Liver (tissue), 9 donors: ENCODE data around the gene CIBAR2. TPM values are rescaled to one million over a fixed set of nuclear protein-coding genes. Genes with fewer than 3 reads are reported as not detected.

Experiments used
- DNase-seq: peaks from one replicate; pipeline ENCODE4 v3.0.0-alpha.2; 2017; ENCODE audit warnings: low spot score
- H3K27ac ChIP-seq, 2 donors: one replicate each; pipeline ENCODE4 v1.7.0; 2013; ENCODE audit warnings: inconsistent platforms in 2 of 2, low read length in 2 of 2, control low read depth in 1 of 2, low read depth in 1 of 2, mild to moderate bottlenecking in 1 of 2
- H3K27me3 ChIP-seq, 4 donors: one replicate each; pipeline versions ENCODE4 v1.6.1 to v1.7.0; 2013; ENCODE audit warnings: low read length in 3 of 4, inconsistent platforms in 1 of 4, mild to moderate bottlenecking in 1 of 4, moderate library complexity in 1 of 4; ENCODE audit not compliant: control insufficient read depth in 4 of 4, insufficient read depth in 4 of 4
- H3K36me3 ChIP-seq, 4 donors: one replicate each; pipeline versions ENCODE4 v1.6.1 to v1.7.0; 2013; ENCODE audit warnings: low read length in 3 of 4, mild to moderate bottlenecking in 3 of 4, low read depth in 1 of 4, moderate library complexity in 1 of 4; ENCODE audit not compliant: control insufficient read depth in 4 of 4, insufficient read depth in 3 of 4
- H3K4me1 ChIP-seq, 4 donors: one replicate each; pipeline versions ENCODE4 v1.6.1 to v1.7.0; 2013; ENCODE audit warnings: low read length in 3 of 4, mild to moderate bottlenecking in 3 of 4, moderate library complexity in 1 of 4; ENCODE audit not compliant: control insufficient read depth in 4 of 4, insufficient read depth in 4 of 4
- H3K4me3 ChIP-seq, 3 donors: one replicate each; pipeline versions ENCODE4 v1.6.1 to v1.7.0; 2013; ENCODE audit warnings: low read length in 3 of 3, control low read depth in 1 of 3, low read depth in 1 of 3, mild to moderate bottlenecking in 1 of 3
- H3K9ac ChIP-seq, 2 donors: one replicate each; pipeline ENCODE4 v1.7.0; 2013; ENCODE audit warnings: low read length in 2 of 2, mild to moderate bottlenecking in 2 of 2, moderate library complexity in 2 of 2, control low read depth in 1 of 2, low read depth in 1 of 2
- H3K9me3 ChIP-seq, 4 donors: one replicate each; pipeline versions ENCODE4 v1.6.1 to v1.7.0; 2013; ENCODE audit warnings: low read length in 3 of 4; ENCODE audit not compliant: control insufficient read depth in 4 of 4
- EGR1 ChIP-seq, 2 donors: IDR thresholded peaks; 2 replicates each; pipeline ENCODE4 v1.6.1; 2016 to 2018; ENCODE audit warnings: antibody characterized with exemption in 2 of 2, low read depth in 2 of 2
- FOXA1 ChIP-seq: IDR thresholded peaks from 2 replicates; pipeline ENCODE4 v1.6.1; 2016; ENCODE audit warnings: antibody characterized with exemption
- FOXA2 ChIP-seq: IDR thresholded peaks from 2 replicates; pipeline ENCODE4 v1.6.1; 2016; ENCODE audit warnings: antibody characterized with exemption
- GABPA ChIP-seq, 2 donors: IDR thresholded peaks in 1 of 2; conservative IDR thresholded peaks in 1 of 2; 2 replicates each; pipeline ENCODE4 v1.6.1; 2016; ENCODE audit warnings: antibody characterized with exemption in 2 of 2, mild to moderate bottlenecking in 1 of 2, moderate library complexity in 1 of 2
- HNF4A ChIP-seq, 2 donors: conservative IDR thresholded peaks; 2 replicates each; pipeline ENCODE4 v1.6.1; 2016; ENCODE audit warnings: antibody characterized with exemption in 2 of 2, mild to moderate bottlenecking in 2 of 2
- HNF4G ChIP-seq: IDR thresholded peaks from 2 replicates; pipeline ENCODE4 v1.6.1; 2016; ENCODE audit warnings: antibody characterized with exemption
- JUND ChIP-seq, 2 donors: IDR thresholded peaks; 2 replicates each; pipeline ENCODE4 v1.6.1; 2016; ENCODE audit warnings: antibody characterized with exemption in 2 of 2
- NR2F2 ChIP-seq: IDR thresholded peaks from 2 replicates; pipeline ENCODE4 v1.6.1; 2016; ENCODE audit warnings: antibody characterized with exemption
- RAD21 ChIP-seq, 2 donors: IDR thresholded peaks; 2 replicates each; pipeline ENCODE4 v1.6.1; 2016; ENCODE audit warnings: antibody characterized with exemption in 2 of 2, mild to moderate bottlenecking in 2 of 2
- RXRA ChIP-seq, 2 donors: IDR thresholded peaks; 2 replicates each; pipeline ENCODE4 v1.6.1; 2017 to 2018; ENCODE audit warnings: antibody characterized with exemption in 2 of 2, mild to moderate bottlenecking in 1 of 2
- SP1 ChIP-seq: IDR thresholded peaks from 2 replicates; pipeline ENCODE4 v1.6.1; 2018; ENCODE audit warnings: antibody characterized with exemption, mild to moderate bottlenecking
- TAF1 ChIP-seq: conservative IDR thresholded peaks from 2 replicates; pipeline ENCODE4 v1.6.1; 2016; ENCODE audit warnings: antibody characterized with exemption, mild to moderate bottlenecking
- YY1 ChIP-seq: IDR thresholded peaks from 2 replicates; pipeline ENCODE4 v1.6.1; 2016; ENCODE audit warnings: antibody characterized with exemption, mild to moderate bottlenecking
- ZBTB33 ChIP-seq: IDR thresholded peaks from 2 replicates; pipeline ENCODE4 v1.6.1; 2016; ENCODE audit warnings: antibody characterized with exemption
- WGBS: extraction: QIAGEN DNeasy Blood & Tissue Kit; methylation state at CpG from one replicate; pipeline ENCODE4 v1.1.7; 2013; 5-methylcytosine and 5-hydroxymethylcytosine counted together
- polyA plus RNA-seq, 2 donors: library from polyadenylated mRNA; stranded (reverse) in 1 of 2; unstranded in 1 of 2; fragments of 200-250 nt in 1 of 2; fragments of >200 nt in 1 of 2; fragmentation: Nextera tagmentation in 1 of 2; extraction: Ambion mirVana in 1 of 2; gene quantifications; one replicate each; pipeline versions ENCODE4 v1.2.1 to v1.2.3, GENCODE V29; 2013 to 2015
- total RNA-seq, 2 donors: library from RNA; depleted of rRNA; stranded (reverse); fragments of >200 nt; gene quantifications; one replicate each; pipeline ENCODE4 v1.2.3, GENCODE V29; 2014
- TF ChIP-seq, protein P1 (sequence below): IDR thresholded peaks from 2 replicates; pipeline ENCODE4 v1.6.1; 2016; ENCODE audit warnings: antibody characterized with exemption
- TF ChIP-seq, protein P2 (sequence below): fragments of 150-350 bp; IDR thresholded peaks from 2 replicates; pipeline ENCODE4 v1.5.1; 2017; ENCODE audit warnings: improper control_type of control experiment, low read depth, low read length; ENCODE audit not compliant: missing input control
- TF ChIP-seq, protein P3 (sequence below): IDR thresholded peaks from 2 replicates; pipeline ENCODE4 v1.6.1; 2016; ENCODE audit warnings: antibody characterized with exemption
- TF ChIP-seq, protein P4 (sequence below): IDR thresholded peaks from 2 replicates; pipeline ENCODE4 v1.6.1; 2016; ENCODE audit warnings: antibody characterized with exemption, mild to moderate bottlenecking
- donor health status: healthy.
- donor health status: healthy.
- donor health status: healthy.
- donor health status: healthy.
- donor health status: healthy.

CIBAR2 gene
- total and polyA plus RNA-seq, 4 donors = not detected

DNA sequence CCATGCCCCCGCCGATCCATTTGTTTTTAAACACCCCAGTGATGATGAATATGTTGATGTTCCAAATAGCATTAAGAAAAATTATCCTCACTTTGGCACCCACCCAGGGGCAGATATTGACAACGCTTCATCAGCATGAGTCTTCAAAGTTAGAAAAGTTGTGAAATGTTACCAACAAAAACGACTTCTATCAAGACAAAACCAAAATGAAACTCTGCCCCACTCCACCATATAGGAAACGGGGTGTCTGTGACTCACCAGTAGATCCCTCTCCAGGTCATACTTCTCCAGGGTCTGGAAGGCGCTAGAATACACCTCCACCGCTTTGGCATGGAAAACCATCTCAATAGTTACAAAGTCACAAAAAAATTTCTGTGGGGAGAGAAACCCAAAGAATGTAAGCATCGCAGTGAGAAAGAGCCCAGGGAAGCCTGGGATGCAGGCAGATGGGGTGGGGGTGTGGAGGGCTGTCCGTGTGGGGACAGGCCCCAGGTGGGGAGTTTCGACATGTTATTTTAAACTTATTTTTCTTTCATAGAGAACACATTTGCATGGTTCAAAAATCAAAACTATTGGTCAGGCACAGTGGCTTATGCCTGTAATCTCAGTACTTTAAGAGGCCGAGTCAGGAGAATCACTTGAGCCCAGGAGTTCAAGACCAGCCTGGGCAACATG lies 10.2 kb downstream of the CIBAR2 start:
- WGBS = 87% methylated on average over 11 of the region's 11 CpGs
- Histone ChIP-seq H3K27me3 (no peaks in the 10 kb centered on the region), H3K27ac (no peak overlapping the region)

More for the DNA sequence above, 10.2 kb downstream of the CIBAR2 start:
- Histone ChIP-seq H3K36me3 (no peaks in the 10 kb centered on the region), H3K4me3 (no peak overlapping the region), H3K9ac (no peak overlapping the region), H3K4me1 (no peaks in the 10 kb centered on the region), H3K9me3 (no peaks in the 10 kb centered on the region)
- no peak for TF ChIP-seq HNF4G
- no peak for TF ChIP-seq ZBTB33
- TF ChIP-seq SP1 = no peak
- TF ChIP-seq RXRA (IDR thresholded peaks at IDR 0.05) = no peak
- TF ChIP-seq EGR1 (IDR thresholded peaks at IDR 0.05; ENCODE audit: low read depth in 2 of 2) = no peak
- TF ChIP-seq RAD21 (IDR thresholded peaks at IDR 0.05) = no peak
- no peak for TF ChIP-seq JUND (IDR thresholded peaks at IDR 0.05)
- no peak for TF ChIP-seq HNF4A (conservative IDR thresholded peaks at IDR 0.05)
- TF ChIP-seq, protein P1, sequence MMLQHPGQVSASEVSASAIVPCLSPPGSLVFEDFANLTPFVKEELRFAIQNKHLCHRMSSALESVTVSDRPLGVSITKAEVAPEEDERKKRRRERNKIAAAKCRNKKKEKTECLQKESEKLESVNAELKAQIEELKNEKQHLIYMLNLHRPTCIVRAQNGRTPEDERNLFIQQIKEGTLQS = no peak
- TF ChIP-seq, protein P2, sequence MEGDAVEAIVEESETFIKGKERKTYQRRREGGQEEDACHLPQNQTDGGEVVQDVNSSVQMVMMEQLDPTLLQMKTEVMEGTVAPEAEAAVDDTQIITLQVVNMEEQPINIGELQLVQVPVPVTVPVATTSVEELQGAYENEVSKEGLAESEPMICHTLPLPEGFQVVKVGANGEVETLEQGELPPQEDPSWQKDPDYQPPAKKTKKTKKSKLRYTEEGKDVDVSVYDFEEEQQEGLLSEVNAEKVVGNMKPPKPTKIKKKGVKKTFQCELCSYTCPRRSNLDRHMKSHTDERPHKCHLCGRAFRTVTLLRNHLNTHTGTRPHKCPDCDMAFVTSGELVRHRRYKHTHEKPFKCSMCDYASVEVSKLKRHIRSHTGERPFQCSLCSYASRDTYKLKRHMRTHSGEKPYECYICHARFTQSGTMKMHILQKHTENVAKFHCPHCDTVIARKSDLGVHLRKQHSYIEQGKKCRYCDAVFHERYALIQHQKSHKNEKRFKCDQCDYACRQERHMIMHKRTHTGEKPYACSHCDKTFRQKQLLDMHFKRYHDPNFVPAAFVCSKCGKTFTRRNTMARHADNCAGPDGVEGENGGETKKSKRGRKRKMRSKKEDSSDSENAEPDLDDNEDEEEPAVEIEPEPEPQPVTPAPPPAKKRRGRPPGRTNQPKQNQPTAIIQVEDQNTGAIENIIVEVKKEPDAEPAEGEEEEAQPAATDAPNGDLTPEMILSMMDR = no peak
- TF ChIP-seq, protein P3, sequence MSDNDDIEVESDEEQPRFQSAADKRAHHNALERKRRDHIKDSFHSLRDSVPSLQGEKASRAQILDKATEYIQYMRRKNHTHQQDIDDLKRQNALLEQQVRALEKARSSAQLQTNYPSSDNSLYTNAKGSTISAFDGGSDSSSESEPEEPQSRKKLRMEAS = no peak
- no peak for TF ChIP-seq YY1
- no peak for TF ChIP-seq FOXA2
- no peak for TF ChIP-seq NR2F2
- TF ChIP-seq, protein P4, sequence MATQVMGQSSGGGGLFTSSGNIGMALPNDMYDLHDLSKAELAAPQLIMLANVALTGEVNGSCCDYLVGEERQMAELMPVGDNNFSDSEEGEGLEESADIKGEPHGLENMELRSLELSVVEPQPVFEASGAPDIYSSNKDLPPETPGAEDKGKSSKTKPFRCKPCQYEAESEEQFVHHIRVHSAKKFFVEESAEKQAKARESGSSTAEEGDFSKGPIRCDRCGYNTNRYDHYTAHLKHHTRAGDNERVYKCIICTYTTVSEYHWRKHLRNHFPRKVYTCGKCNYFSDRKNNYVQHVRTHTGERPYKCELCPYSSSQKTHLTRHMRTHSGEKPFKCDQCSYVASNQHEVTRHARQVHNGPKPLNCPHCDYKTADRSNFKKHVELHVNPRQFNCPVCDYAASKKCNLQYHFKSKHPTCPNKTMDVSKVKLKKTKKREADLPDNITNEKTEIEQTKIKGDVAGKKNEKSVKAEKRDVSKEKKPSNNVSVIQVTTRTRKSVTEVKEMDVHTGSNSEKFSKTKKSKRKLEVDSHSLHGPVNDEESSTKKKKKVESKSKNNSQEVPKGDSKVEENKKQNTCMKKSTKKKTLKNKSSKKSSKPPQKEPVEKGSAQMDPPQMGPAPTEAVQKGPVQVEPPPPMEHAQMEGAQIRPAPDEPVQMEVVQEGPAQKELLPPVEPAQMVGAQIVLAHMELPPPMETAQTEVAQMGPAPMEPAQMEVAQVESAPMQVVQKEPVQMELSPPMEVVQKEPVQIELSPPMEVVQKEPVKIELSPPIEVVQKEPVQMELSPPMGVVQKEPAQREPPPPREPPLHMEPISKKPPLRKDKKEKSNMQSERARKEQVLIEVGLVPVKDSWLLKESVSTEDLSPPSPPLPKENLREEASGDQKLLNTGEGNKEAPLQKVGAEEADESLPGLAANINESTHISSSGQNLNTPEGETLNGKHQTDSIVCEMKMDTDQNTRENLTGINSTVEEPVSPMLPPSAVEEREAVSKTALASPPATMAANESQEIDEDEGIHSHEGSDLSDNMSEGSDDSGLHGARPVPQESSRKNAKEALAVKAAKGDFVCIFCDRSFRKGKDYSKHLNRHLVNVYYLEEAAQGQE = no peak
- TF ChIP-seq TAF1 = no peak
- no peak for TF ChIP-seq FOXA1
- no peak for TF ChIP-seq GABPA (IDR thresholded peaks at IDR 0.05 in 1 of 2, conservative IDR thresholded peaks at IDR 0.05 in 1 of 2)
- no peak for DNase-seq
